Measurements from ENCODE around the gene PRKCA.

DNA sequence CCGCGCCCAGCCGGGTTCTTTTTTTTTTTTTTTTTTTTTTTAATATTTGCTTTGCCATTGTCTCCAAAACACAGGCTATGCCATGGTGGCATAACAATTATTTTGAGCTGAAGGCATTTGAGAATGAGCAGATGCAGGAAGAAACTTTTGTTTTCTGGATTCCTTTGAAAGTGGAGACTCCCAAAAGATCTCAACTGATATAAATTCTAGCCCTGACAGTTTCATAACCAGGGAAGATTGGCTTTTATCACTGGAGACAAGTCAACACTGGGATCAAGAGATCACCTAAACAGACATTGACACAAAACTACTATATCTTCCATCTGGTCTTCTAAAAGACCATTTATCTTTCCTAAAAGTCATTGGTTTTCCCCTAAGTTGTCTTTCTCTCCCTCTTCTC, 10.1 kb upstream of the PRKCA start:
- no peak for TF ChIP-seq ZNF121 (CRISPR knock-in tag; IDR thresholded peaks at IDR 0.05)
- TF ChIP-seq, protein P1, sequence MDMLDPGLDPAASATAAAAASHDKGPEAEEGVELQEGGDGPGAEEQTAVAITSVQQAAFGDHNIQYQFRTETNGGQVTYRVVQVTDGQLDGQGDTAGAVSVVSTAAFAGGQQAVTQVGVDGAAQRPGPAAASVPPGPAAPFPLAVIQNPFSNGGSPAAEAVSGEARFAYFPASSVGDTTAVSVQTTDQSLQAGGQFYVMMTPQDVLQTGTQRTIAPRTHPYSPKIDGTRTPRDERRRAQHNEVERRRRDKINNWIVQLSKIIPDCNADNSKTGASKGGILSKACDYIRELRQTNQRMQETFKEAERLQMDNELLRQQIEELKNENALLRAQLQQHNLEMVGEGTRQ (CRISPR knock-in tag; IDR thresholded peaks at IDR 0.05), result no peak
- TF ChIP-seq, protein P2, sequence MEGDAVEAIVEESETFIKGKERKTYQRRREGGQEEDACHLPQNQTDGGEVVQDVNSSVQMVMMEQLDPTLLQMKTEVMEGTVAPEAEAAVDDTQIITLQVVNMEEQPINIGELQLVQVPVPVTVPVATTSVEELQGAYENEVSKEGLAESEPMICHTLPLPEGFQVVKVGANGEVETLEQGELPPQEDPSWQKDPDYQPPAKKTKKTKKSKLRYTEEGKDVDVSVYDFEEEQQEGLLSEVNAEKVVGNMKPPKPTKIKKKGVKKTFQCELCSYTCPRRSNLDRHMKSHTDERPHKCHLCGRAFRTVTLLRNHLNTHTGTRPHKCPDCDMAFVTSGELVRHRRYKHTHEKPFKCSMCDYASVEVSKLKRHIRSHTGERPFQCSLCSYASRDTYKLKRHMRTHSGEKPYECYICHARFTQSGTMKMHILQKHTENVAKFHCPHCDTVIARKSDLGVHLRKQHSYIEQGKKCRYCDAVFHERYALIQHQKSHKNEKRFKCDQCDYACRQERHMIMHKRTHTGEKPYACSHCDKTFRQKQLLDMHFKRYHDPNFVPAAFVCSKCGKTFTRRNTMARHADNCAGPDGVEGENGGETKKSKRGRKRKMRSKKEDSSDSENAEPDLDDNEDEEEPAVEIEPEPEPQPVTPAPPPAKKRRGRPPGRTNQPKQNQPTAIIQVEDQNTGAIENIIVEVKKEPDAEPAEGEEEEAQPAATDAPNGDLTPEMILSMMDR (IDR thresholded peaks at IDR 0.05), result no peak
- no peak for TF ChIP-seq NFYB (CRISPR knock-in tag; conservative IDR thresholded peaks at IDR 0.05; ENCODE audit: low read depth)
- no peak for TF ChIP-seq NFATC4 (CRISPR knock-in tag; IDR thresholded peaks at IDR 0.05)
- TF ChIP-seq ELF4 (CRISPR knock-in tag; IDR thresholded peaks at IDR 0.05; ENCODE audit: low read depth), result no peak
- no peak for TF ChIP-seq KAT7 (CRISPR knock-in tag; IDR thresholded peaks at IDR 0.05; ENCODE audit: borderline replicate concordance)
- TF ChIP-seq, protein P3, sequence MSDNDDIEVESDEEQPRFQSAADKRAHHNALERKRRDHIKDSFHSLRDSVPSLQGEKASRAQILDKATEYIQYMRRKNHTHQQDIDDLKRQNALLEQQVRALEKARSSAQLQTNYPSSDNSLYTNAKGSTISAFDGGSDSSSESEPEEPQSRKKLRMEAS (CRISPR knock-in tag; IDR thresholded peaks at IDR 0.05), result no peak

Data from WTC11 (cell line).